PC-3 (cell line): ENCODE measurements around the gene TSSK2. TPM values are rescaled to one million over a fixed set of nuclear protein-coding genes. Genes with fewer than 3 reads are reported as not detected.

ENCODE experiments used
- ATAC-seq: fragments of 200-7000 bp; cut with Tn5 transposase; 2 replicates; pipeline ENCODE4 v1.9.1; 2020; ENCODE audit warnings: mild to moderate bottlenecking, moderate library complexity
- BruUV-seq: library from RNA; stranded (reverse); fragments of 400-500 nt; replicated peaks from 2 replicates; lab custom pipeline; 2021; lab: Mats Ljungman, UMichigan
- CTCF ChIA-PET: fragments of 300-600 bp; sonication (Branson Sonifier 250); formaldehyde crosslinking; loops from one replicate; lab custom pipeline; 2022; ENCODE audit warnings: antibody characterized with exemption; lab: Charles Lee
- POLR2A ChIA-PET: fragments of 300-600 bp; sonication (Branson Sonifier 250); formaldehyde crosslinking; loops from one replicate; lab custom pipeline; 2022; ENCODE audit warnings: antibody characterized with exemption; ENCODE audit not compliant: unreplicated experiment; lab: Charles Lee
- DNase-seq: peaks from one replicate; pipeline ENCODE4 v3.0.0-alpha.2; 2015
- H2AFZ ChIP-seq: fragments of 300-600 bp; sonication (generic); 2 replicates; pipeline ENCODE4 v1.6.0; 2016; ENCODE audit warnings: antibody characterized with exemption, low read length
- H3F3A ChIP-seq: fragments of 300-600 bp; sonication (generic); one replicate; pipeline ENCODE4 v1.6.0; 2017; ENCODE audit warnings: antibody characterized with exemption, low read length, control low read depth, mild to moderate bottlenecking; ENCODE audit not compliant: unreplicated experiment
- H3K27ac ChIP-seq: fragments of 300-600 bp; sonication (generic); 2 replicates; pipeline ENCODE4 v1.5.1; 2016; ENCODE audit warnings: mild to moderate bottlenecking, low read length
- H3K27me3 ChIP-seq: fragments of 300-600 bp; sonication (generic); 2 replicates; pipeline ENCODE4 v1.6.1; 2016; ENCODE audit warnings: low read length, mixed read lengths
- H3K36me3 ChIP-seq: fragments of 300-600 bp; sonication (generic); 2 replicates; pipeline ENCODE4 v1.6.1; 2016; ENCODE audit warnings: low read depth, mixed run types, low read length, mixed read lengths
- H3K4me1 ChIP-seq: fragments of 300-600 bp; sonication (generic); 2 replicates; pipeline ENCODE4 v1.5.1; 2016; ENCODE audit warnings: low read length; ENCODE audit not compliant: insufficient read depth
- H3K4me2 ChIP-seq: fragments of 300-600 bp; sonication (generic); 2 replicates; pipeline ENCODE4 v1.6.0; 2016; ENCODE audit warnings: low read length
- H3K4me3 ChIP-seq: fragments of 300-600 bp; sonication (generic); 2 replicates; pipeline ENCODE4 v1.5.1; 2016; ENCODE audit warnings: mild to moderate bottlenecking, low read length, mixed read lengths
- H3K79me2 ChIP-seq: fragments of 300-600 bp; sonication (generic); 2 replicates; pipeline ENCODE4 v1.6.1; 2017; ENCODE audit warnings: low read length, mixed read lengths
- H3K9ac ChIP-seq: fragments of 300-600 bp; sonication (generic); 2 replicates; pipeline ENCODE4 v1.6.0; 2016; ENCODE audit warnings: mild to moderate bottlenecking, low read length
- H3K9me2 ChIP-seq: fragments of 300-600 bp; sonication (generic); replicated peaks from 2 replicates; pipeline ENCODE4 v1.6.1; 2016; ENCODE audit warnings: mixed run types, low read length, mixed read lengths
- H3K9me3 ChIP-seq: fragments of 300-600 bp; sonication (generic); 2 replicates; pipeline ENCODE4 v1.6.1; 2016; ENCODE audit warnings: low read length, mixed read lengths
- H4K20me1 ChIP-seq: fragments of 300-600 bp; sonication (generic); 2 replicates; pipeline ENCODE4 v1.6.1; 2016; ENCODE audit warnings: low read length, mixed read lengths
- CTCF ChIP-seq: fragments of 300-600 bp; sonication (generic); conservative IDR thresholded peaks from 2 replicates; pipeline ENCODE4 v1.5.1; 2017; ENCODE audit warnings: antibody characterized with exemption, low read depth, mild to moderate bottlenecking, low read length
- EZH2 ChIP-seq: fragments of 300-600 bp; sonication (generic); IDR thresholded peaks from one replicate; pipeline ENCODE4 v1.6.1; 2017; ENCODE audit warnings: antibody characterized with exemption, mild to moderate bottlenecking, low read length; ENCODE audit not compliant: unreplicated experiment
- EZH2phosphoT487 ChIP-seq: fragments of 300-600 bp; sonication (generic); IDR thresholded peaks from 2 replicates; pipeline ENCODE4 v1.6.1; 2018; ENCODE audit warnings: mild to moderate bottlenecking, antibody characterized with exemption, low read length, borderline replicate concordance
- intact Hi-C: fragments of 100-400 bp; cut with micrococcal nuclease; formaldehyde crosslinking; loops from 2 replicates; pipeline ENCODE4 v1.9.0; 2023
- total RNA-seq: library from RNA; depleted of rRNA; stranded (reverse); fragments of >200 nt; gene quantifications from 2 replicates; pipeline ENCODE4 v1.2.3, GENCODE V29; 2014

The TSSK2 gene
- total RNA-seq, 1 experiment from 2014 or later = not detected

GRCh38 chr22:19111584-19111983, 19.5 kb upstream of the TSSK2 start:
- Histone ChIP-seq H3K9me2 (no peaks in the 10 kb centered on the region), H3K79me2 (peaks cover 84% of the 10 kb centered on the region), H4K20me1 (peaks cover 54% of the 10 kb centered on the region; the same call in 1 of the 2 replicates), H3K27ac (no peak overlapping the region), H3K4me3 (no peak overlapping the region), H3K9me3 (no peaks in the 10 kb centered on the region), H3K27me3 (no peaks in the 10 kb centered on the region), H3K9ac (no peak overlapping the region), H3F3A (no peaks in the 10 kb centered on the region), H3K4me1 (peaks cover 8% of the 10 kb centered on the region; the same call in 1 of the 2 replicates), H3K4me2 (no peak overlapping the region), H3K36me3 (no peaks in the 10 kb centered on the region), H2AFZ (no peak overlapping the region)
- POLR2A ChIA-PET = no interaction called here
- CTCF ChIA-PET = no interaction called here
- DNase-seq (no peak), ATAC-seq (no peak)
- no TSS peak for BruUV-seq
- TF ChIP-seq CTCF = no peak
- TF ChIP-seq EZH2phosphoT487 = no peak
- TF ChIP-seq EZH2 = no peak
- intact Hi-C loops = no loop called here

GRCh38 chr22:19113429-19113828, 17.7 kb upstream of the TSSK2 start:
- TF ChIP-seq CTCF = no peak
- TF ChIP-seq EZH2 = no peak
- no peak for TF ChIP-seq EZH2phosphoT487
- no peak overlapping the region for H3K4me2 ChIP-seq
- BruUV-seq = no TSS peak
- DNase-seq = no peak
- H4K20me1 ChIP-seq = peaks cover 52% of the 10 kb centered on the region; the same call in 1 of the 2 replicates
- H2AFZ ChIP-seq = no peak overlapping the region
- H3K4me1 ChIP-seq = peaks cover 8% of the 10 kb centered on the region; the same call in 1 of the 2 replicates
- H3K9me2 ChIP-seq = no peaks in the 10 kb centered on the region
- CTCF ChIA-PET = no interaction called here
- no peak for ATAC-seq
- H3K4me3 ChIP-seq = no peak overlapping the region
- H3F3A ChIP-seq = no peaks in the 10 kb centered on the region
- POLR2A ChIA-PET = interaction anchor here (0.6 kb wide), 1 partner anchor 27 kb away, joined by 28 read pairs; no protein-coding TSS in a partner anchor
- no peaks in the 10 kb centered on the region for H3K9me3 ChIP-seq
- intact Hi-C loops = no loop called here
- H3K36me3 ChIP-seq = no peaks in the 10 kb centered on the region
- no peak overlapping the region for H3K9ac ChIP-seq
- H3K27ac ChIP-seq = no peak overlapping the region
- peaks cover 84% of the 10 kb centered on the region for H3K79me2 ChIP-seq
- no peaks in the 10 kb centered on the region for H3K27me3 ChIP-seq

- H3K4me2 ChIP-seq = no peak overlapping the region
- H2AFZ ChIP-seq = no peak overlapping the region
- H3K36me3 ChIP-seq = no peaks in the 10 kb centered on the region
- ChIA-PET CTCF (no interaction called here), POLR2A (no interaction called here)
- no peak overlapping the region for H3K27ac ChIP-seq
- no peak for DNase-seq
- intact Hi-C loops = no loop called here
- H3K79me2 ChIP-seq = peaks cover 84% of the 10 kb centered on the region
- no TSS peak for BruUV-seq
- no peaks in the 10 kb centered on the region for H3K27me3 ChIP-seq
- TF ChIP-seq EZH2 (no peak), EZH2phosphoT487 (no peak), CTCF (no peak)
- no peak overlapping the region for H3K4me3 ChIP-seq
- H3F3A ChIP-seq = no peaks in the 10 kb centered on the region
- peaks cover 49% of the 10 kb centered on the region; the same call in 1 of the 2 replicates for H4K20me1 ChIP-seq
- H3K9me3 ChIP-seq = no peaks in the 10 kb centered on the region
- no peaks in the 10 kb centered on the region for H3K9me2 ChIP-seq
- ATAC-seq = no peak
- peaks cover 5% of the 10 kb centered on the region for H3K4me1 ChIP-seq
- H3K9ac ChIP-seq = no peak overlapping the region
These were observed 16.0 kb upstream of the TSSK2 start for GRCh38 chr22:19114984-19115552.
